Ishikawa (cell line): ENCODE data around the gene IGLON5.

Experiments
- CEBPB ChIP-seq: IDR thresholded peaks from 2 replicates; pipeline ENCODE4 v1.6.1; 2012
- REST ChIP-seq: IDR thresholded peaks from 2 replicates; pipeline ENCODE4 v1.6.1; 2012; ENCODE audit warnings: low read depth, mild to moderate bottlenecking
- TAF1 ChIP-seq: IDR thresholded peaks from 2 replicates; pipeline ENCODE4 v1.6.1; 2012; ENCODE audit warnings: low read depth, mild to moderate bottlenecking
- ZBTB7A ChIP-seq: IDR thresholded peaks from 2 replicates; pipeline ENCODE4 v1.6.1; 2012; ENCODE audit warnings: low read depth

GRCh38 chr19:51316688-51317087 lies 5.2 kb downstream of the IGLON5 start:
- TF ChIP-seq REST, result no peak
- TF ChIP-seq TAF1, result no peak
- TF ChIP-seq CEBPB, result no peak
- no peak for TF ChIP-seq ZBTB7A
